GM21717 (cell line): ENCODE measurements around the gene EMILIN3.
"Not testable (repeated sequence)": the region's sequence is repeated elsewhere in the genome, so short reads cannot be mapped to it uniquely, and the experiment has no call there.

ENCODE experiments used
- ATAC-seq: cut with Tn5 transposase; IDR thresholded peaks from one replicate; pipeline ENCODE4 v1.9.1; 2021; ENCODE audit warnings: mild to moderate bottlenecking, moderate library complexity; ENCODE audit not compliant: unreplicated experiment

Gene EMILIN3

GRCh38 chr20:41320976-41321375 is 45.6 kb downstream of the EMILIN3 start:
- ATAC-seq = no peak

- no peak for ATAC-seq
Observed at GRCh38 chr20:41320441-41320840, 46.2 kb downstream of the EMILIN3 start.

- ATAC-seq = no peak
Observed at GRCh38 chr20:41318271-41318649, 48.4 kb downstream of the EMILIN3 start.

GRCh38 chr20:41317546-41318270 is 48.9 kb downstream of the EMILIN3 start, which contains the start of gene ZHX3:
Gene ZHX3, minus strand, starts transcription at chr20:41317731. Its CDS starts 112,815 bp downstream, at chr20:41204916.
- ATAC-seq = peak; percentile 94

- peak; percentile 66 for ATAC-seq
Observed at GRCh38 chr20:41316602-41317545, 49.7 kb downstream of the EMILIN3 start.

GRCh38 chr20:41316051-41316450 is 50.6 kb downstream of the EMILIN3 start:
- no peak for ATAC-seq

- no peak for ATAC-seq
Observed at GRCh38 chr20:41314386-41314785, 52.2 kb downstream of the EMILIN3 start.

GRCh38 chr20:41312009-41312408 is 54.6 kb downstream of the EMILIN3 start:
- ATAC-seq = not testable (repeated sequence)
